Measurements from ENCODE around the gene PLA2G2F.

PLA2G2F gene

DNA sequence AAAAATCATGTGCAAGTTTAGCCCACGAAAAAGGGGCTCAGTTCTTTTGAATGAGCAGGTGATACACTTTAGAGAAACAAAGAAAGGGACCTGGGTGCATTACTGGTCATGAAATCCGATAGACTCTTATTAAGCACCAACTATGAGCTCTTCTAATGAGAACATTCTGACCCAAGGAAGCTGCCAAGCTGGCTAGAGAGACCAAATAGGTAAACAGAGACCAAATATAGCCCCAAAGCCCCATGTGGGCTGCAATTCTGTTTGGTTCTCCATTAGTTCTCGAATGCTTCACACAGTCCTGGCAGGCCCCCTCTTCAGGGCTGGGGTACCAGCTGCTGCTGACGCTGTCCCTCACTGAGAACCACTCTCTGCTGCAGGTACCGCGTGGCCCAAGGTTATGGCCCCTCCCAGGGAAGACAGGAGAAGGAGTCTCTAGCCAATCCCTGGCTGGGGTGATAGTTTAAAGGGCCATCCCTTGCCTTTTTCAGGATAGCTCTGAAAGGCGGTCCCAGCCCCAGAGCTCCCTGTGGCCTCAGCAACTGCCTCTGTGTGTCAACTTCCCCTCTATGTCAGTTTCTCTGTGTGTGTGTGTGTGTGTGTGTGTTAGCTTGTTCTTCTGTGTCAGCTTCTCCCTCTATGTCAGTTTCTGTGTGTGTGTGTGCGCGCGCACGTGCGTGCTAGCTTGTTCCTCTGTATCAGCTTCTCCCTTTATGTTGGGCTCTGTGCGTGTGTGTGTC is 39.7 kb downstream of the PLA2G2F start:
- Histone ChIP-seq H3K4me3 (ENCODE audit: low read depth, low read length) (no peak overlapping the region), H3K27ac (ENCODE audit: extremely low read depth, low read depth, low read length) (no peak overlapping the region), H3K4me1 (ENCODE audit: control insufficient read depth, insufficient read depth, low read length) (no peaks in the 10 kb centered on the region), H3K36me3 (ENCODE audit: control insufficient read depth in 2 of 2, insufficient read depth in 1 of 2, low read length in 2 of 2) (no peaks in the 10 kb centered on the region), H3K9me3 (ENCODE audit: control insufficient read depth, insufficient read depth, low read depth, low read length) (no peaks in the 10 kb centered on the region)
- ChIA-PET POLR2A (interaction anchor here (1.3 kb wide), 1 partner anchor 9 kb away, joined by 4 read pairs; no protein-coding TSS in a partner anchor), CTCF (interaction anchor here (0.5 to 5.8 kb wide), 7 partner anchors 10 to 261 kb away, joined by 3 to 37 read pairs (median 3); no protein-coding TSS in a partner anchor)
- TF ChIP-seq ZNF114 (tag by site-specific recombination; IDR thresholded peaks at IDR 0.05): no peak

DNA sequence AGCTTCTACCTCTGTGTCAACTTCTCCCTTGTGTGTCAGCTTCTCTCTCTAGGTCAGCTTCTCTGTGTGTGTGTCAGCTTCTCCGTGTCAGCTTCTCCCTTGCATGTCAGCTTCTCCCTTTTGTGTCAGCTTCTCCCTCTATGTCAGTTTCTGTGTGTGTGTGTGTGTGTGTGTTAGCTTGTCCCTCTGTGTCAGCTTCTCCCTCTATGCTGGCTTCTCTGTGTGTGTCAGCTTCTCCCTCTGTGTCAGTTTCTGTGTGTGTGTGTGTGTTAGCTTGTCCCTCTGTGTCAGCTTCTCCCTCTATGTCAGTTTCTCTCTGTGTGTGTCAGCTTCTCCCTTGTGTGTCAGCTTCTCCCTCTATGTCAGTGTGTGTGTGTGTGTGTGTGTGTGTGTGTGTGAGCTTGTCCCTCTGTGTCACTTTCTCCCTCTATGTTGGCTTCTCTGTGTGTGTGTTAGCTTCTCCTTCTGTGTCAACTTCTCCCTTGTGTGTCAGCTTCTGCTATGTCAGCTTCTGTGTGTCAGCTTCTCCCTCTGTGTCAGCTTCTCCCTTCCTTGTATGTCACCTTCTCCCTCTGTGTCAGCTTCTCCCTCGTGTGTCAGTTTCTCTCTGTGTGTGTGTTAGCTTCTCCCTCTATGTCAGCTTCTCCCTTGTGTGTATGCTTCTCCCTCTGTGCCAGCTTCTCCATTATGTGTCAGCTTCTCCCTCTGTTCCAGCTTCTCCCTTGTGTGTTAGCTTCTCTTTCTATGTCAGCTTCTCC is 40.4 kb downstream of the PLA2G2F start:
- TF ChIP-seq FEZF1 (tag by site-specific recombination; IDR thresholded peaks at IDR 0.05): no peak
- peak; percentile 98 for TF ChIP-seq ZNF394 (tag by site-specific recombination; IDR thresholded peaks at IDR 0.05; ENCODE audit: borderline replicate concordance)
- TF ChIP-seq ZNF16 (tag by site-specific recombination; IDR thresholded peaks at IDR 0.05; ENCODE audit: low read depth): no peak
- TF ChIP-seq ZNF548 (tag by site-specific recombination; IDR thresholded peaks at IDR 0.05): no peak
- TF ChIP-seq ZNF510 (tag by site-specific recombination; IDR thresholded peaks at IDR 0.05; ENCODE audit: insufficient replicate concordance): no peak
- TF ChIP-seq ZNF19 (tag by site-specific recombination; IDR thresholded peaks at IDR 0.05; ENCODE audit: low read depth): no peak
- TF ChIP-seq, protein P1, sequence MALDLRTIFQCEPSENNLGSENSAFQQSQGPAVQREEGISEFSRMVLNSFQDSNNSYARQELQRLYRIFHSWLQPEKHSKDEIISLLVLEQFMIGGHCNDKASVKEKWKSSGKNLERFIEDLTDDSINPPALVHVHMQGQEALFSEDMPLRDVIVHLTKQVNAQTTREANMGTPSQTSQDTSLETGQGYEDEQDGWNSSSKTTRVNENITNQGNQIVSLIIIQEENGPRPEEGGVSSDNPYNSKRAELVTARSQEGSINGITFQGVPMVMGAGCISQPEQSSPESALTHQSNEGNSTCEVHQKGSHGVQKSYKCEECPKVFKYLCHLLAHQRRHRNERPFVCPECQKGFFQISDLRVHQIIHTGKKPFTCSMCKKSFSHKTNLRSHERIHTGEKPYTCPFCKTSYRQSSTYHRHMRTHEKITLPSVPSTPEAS (tag by site-specific recombination; IDR thresholded peaks at IDR 0.05): peak; percentile 56; the same call in 1 of the 2 replicates
- TF ChIP-seq, protein P2, sequence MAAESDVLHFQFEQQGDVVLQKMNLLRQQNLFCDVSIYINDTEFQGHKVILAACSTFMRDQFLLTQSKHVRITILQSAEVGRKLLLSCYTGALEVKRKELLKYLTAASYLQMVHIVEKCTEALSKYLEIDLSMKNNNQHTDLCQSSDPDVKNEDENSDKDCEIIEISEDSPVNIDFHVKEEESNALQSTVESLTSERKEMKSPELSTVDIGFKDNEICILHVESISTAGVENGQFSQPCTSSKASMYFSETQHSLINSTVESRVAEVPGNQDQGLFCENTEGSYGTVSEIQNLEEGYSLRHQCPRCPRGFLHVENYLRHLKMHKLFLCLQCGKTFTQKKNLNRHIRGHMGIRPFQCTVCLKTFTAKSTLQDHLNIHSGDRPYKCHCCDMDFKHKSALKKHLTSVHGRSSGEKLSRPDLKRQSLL (tag by site-specific recombination; IDR thresholded peaks at IDR 0.05): no peak
- no peak for TF ChIP-seq SP7 (tag by site-specific recombination; IDR thresholded peaks at IDR 0.05)
- no peak for TF ChIP-seq ZNF169 (tag by site-specific recombination; IDR thresholded peaks at IDR 0.05)
- TF ChIP-seq, protein P3, sequence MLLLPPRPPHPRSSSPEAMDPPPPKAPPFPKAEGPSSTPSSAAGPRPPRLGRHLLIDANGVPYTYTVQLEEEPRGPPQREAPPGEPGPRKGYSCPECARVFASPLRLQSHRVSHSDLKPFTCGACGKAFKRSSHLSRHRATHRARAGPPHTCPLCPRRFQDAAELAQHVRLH (tag by site-specific recombination; IDR thresholded peaks at IDR 0.05): no peak
- no peak for TF ChIP-seq ZNF555 (tag by site-specific recombination; conservative IDR thresholded peaks at IDR 0.05)
- Histone ChIP-seq H3K36me3 (ENCODE audit: control insufficient read depth in 2 of 2, insufficient read depth in 1 of 2, low read length in 2 of 2) (no peaks in the 10 kb centered on the region), H3K4me1 (ENCODE audit: control insufficient read depth, insufficient read depth, low read length) (no peaks in the 10 kb centered on the region), H3K27ac (ENCODE audit: extremely low read depth, low read depth, low read length) (no peak overlapping the region), H3K4me3 (ENCODE audit: low read depth, low read length) (no peak overlapping the region), H3K9me3 (ENCODE audit: control insufficient read depth, insufficient read depth, low read depth, low read length) (no peaks in the 10 kb centered on the region)
- ChIA-PET POLR2A (interaction anchor here (1.3 kb wide), 1 partner anchor 8 kb away, joined by 4 read pairs; no protein-coding TSS in a partner anchor), CTCF (interaction anchor here (0.7 to 5.8 kb wide), 3 partner anchors 13 to 34 kb away, joined by 3 to 37 read pairs (median 3); no protein-coding TSS in a partner anchor)

DNA sequence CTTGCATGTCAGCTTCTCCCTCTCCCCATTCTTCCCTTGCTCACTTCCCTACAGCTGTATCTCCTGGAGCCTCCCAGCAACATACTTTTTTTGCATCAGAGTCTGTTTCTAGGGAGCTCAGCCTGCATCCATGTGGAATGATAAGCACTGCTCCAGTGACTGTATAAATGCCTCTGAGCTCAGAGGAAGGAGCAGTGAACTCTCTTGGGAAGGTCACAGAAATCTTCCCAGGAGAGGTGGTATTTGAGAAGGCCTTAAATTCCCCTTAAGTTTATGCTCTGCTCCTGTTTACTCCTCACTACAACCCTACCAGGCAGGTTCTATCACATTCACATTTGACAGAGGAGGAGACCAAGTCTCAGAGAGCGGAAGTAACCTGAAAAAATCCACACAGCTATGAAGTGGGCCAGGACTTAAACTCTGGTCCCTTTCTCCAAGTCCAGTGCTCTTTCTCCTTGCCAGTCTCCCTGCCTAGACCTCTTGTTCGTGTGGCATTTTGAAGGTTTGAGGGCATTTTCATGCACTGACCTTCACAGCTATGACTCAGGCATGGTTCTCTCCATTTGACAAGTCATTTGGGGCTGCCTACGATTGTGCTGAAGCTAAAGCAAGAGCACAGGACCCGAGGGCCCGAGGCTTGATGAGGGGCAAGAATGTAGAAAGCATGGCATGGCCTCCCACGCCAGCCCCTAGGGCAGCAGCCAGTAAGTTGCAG is 41.2 kb downstream of the PLA2G2F start:
- Histone ChIP-seq H3K4me1 (ENCODE audit: control insufficient read depth, insufficient read depth, low read length) (no peaks in the 10 kb centered on the region), H3K36me3 (ENCODE audit: control insufficient read depth in 2 of 2, insufficient read depth in 1 of 2, low read length in 2 of 2) (no peaks in the 10 kb centered on the region), H3K27ac (ENCODE audit: extremely low read depth, low read depth, low read length) (no peak overlapping the region), H3K9me3 (ENCODE audit: control insufficient read depth, insufficient read depth, low read depth, low read length) (no peaks in the 10 kb centered on the region), H3K4me3 (ENCODE audit: low read depth, low read length) (no peak overlapping the region)
- POLR2A ChIA-PET: no interaction called here
- CTCF ChIA-PET: interaction anchor here (1.0 to 5.8 kb wide), 2 partner anchors 15 to 182 kb away, joined by 3 to 37 read pairs; no protein-coding TSS in a partner anchor
- TF ChIP-seq ZNF354C (tag by site-specific recombination; IDR thresholded peaks at IDR 0.05; ENCODE audit: borderline replicate concordance, low read depth) (no peak), ZNF654 (tag by site-specific recombination; IDR thresholded peaks at IDR 0.05; ENCODE audit: low read depth) (no peak), ZSCAN16 (tag by site-specific recombination; IDR thresholded peaks at IDR 0.05) (no peak), ZSCAN23 (tag by site-specific recombination; IDR thresholded peaks at IDR 0.05) (no peak), ZNF391 (tag by site-specific recombination; IDR thresholded peaks at IDR 0.05; ENCODE audit: borderline replicate concordance, low read depth) (no peak), ZNF155 (tag by site-specific recombination; IDR thresholded peaks at IDR 0.05) (no peak), ZNF223 (tag by site-specific recombination; IDR thresholded peaks at IDR 0.05) (no peak), ZNF37A (tag by site-specific recombination; IDR thresholded peaks at IDR 0.05) (no peak), SP3 (tag by site-specific recombination; IDR thresholded peaks at IDR 0.05) (no peak), ZFP37 (tag by site-specific recombination; IDR thresholded peaks at IDR 0.05) (no peak)
- TF ChIP-seq, protein P4, sequence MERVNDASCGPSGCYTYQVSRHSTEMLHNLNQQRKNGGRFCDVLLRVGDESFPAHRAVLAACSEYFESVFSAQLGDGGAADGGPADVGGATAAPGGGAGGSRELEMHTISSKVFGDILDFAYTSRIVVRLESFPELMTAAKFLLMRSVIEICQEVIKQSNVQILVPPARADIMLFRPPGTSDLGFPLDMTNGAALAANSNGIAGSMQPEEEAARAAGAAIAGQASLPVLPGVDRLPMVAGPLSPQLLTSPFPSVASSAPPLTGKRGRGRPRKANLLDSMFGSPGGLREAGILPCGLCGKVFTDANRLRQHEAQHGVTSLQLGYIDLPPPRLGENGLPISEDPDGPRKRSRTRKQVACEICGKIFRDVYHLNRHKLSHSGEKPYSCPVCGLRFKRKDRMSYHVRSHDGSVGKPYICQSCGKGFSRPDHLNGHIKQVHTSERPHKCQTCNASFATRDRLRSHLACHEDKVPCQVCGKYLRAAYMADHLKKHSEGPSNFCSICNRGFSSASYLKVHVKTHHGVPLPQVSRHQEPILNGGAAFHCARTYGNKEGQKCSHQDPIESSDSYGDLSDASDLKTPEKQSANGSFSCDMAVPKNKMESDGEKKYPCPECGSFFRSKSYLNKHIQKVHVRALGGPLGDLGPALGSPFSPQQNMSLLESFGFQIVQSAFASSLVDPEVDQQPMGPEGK (tag by site-specific recombination; IDR thresholded peaks at IDR 0.05): no peak

All from HEK293 (cell line).